ENCODE data around the gene FAM118B.
"Not testable (repeated sequence)": the region's sequence is repeated elsewhere in the genome, so short reads cannot be mapped to it uniquely, and the experiment has no call there.

The FAM118B gene

GRCh38 chr11:126305699-126306098, 94.1 kb downstream of the FAM118B start:
- no peak overlapping the region for H3K4me3 ChIP-seq (ENCODE audit: low read depth in 1 of 5, low read length in 5 of 5)
- H3K27me3 ChIP-seq (ENCODE audit: control insufficient read depth in 5 of 5, insufficient read depth in 4 of 5, low read length in 5 of 5): no peaks in the 10 kb centered on the region
- no peak overlapping the region for H3K9ac ChIP-seq (ENCODE audit: low read length in 5 of 5)
- H3K9me3 ChIP-seq (ENCODE audit: control insufficient read depth in 5 of 5, low read length in 5 of 5): no peaks in the 10 kb centered on the region
- H3K36me3 ChIP-seq (ENCODE audit: control insufficient read depth in 5 of 5, insufficient read depth in 5 of 5, low read length in 5 of 5): peaks cover 0 to 13% (median 5%) of the 10 kb centered on the region in 5 donors
- H3K27ac ChIP-seq (ENCODE audit: low read depth, low read length): no peak overlapping the region
- H3K4me1 ChIP-seq (ENCODE audit: control insufficient read depth in 5 of 5, insufficient read depth in 5 of 5, low read length in 5 of 5): peaks cover 6 to 19% (median 16%) of the 10 kb centered on the region in 5 donors

- Histone ChIP-seq H3K27me3 (ENCODE audit: control insufficient read depth in 5 of 5, insufficient read depth in 4 of 5, low read length in 5 of 5) (no peaks in the 10 kb centered on the region), H3K9ac (ENCODE audit: low read length in 5 of 5) (no peak overlapping the region), H3K27ac (ENCODE audit: low read depth, low read length) (no peak overlapping the region), H3K4me1 (ENCODE audit: control insufficient read depth in 5 of 5, insufficient read depth in 5 of 5, low read length in 5 of 5) (peaks cover 6 to 35% (median 24%) of the 10 kb centered on the region in 5 donors), H3K36me3 (ENCODE audit: control insufficient read depth in 5 of 5, insufficient read depth in 5 of 5, low read length in 5 of 5) (peaks cover 0 to 17% (median 5%) of the 10 kb centered on the region in 5 donors), H3K4me3 (ENCODE audit: low read depth in 1 of 5, low read length in 5 of 5) (no peak overlapping the region), H3K9me3 (ENCODE audit: control insufficient read depth in 5 of 5, low read length in 5 of 5) (no peaks in the 10 kb centered on the region)
Measured at GRCh38 chr11:126307706-126308105, 96.1 kb downstream of the FAM118B start.

- H3K4me1 ChIP-seq (ENCODE audit: control insufficient read depth in 5 of 5, insufficient read depth in 5 of 5, low read length in 5 of 5): peaks cover 6 to 36% (median 23%) of the 10 kb centered on the region in 5 donors
- no peak overlapping the region for H3K27ac ChIP-seq (ENCODE audit: low read depth, low read length)
- H3K9me3 ChIP-seq (ENCODE audit: control insufficient read depth in 5 of 5, low read length in 5 of 5): no peaks in the 10 kb centered on the region
- no peak overlapping the region for H3K9ac ChIP-seq (ENCODE audit: low read length in 5 of 5)
- H3K36me3 ChIP-seq (ENCODE audit: control insufficient read depth in 5 of 5, insufficient read depth in 5 of 5, low read length in 5 of 5): peaks cover 0 to 17% (median 6%) of the 10 kb centered on the region in 5 donors
- no peak overlapping the region for H3K4me3 ChIP-seq (ENCODE audit: low read depth in 1 of 5, low read length in 5 of 5)
- no peaks in the 10 kb centered on the region for H3K27me3 ChIP-seq (ENCODE audit: control insufficient read depth in 5 of 5, insufficient read depth in 4 of 5, low read length in 5 of 5)
Measured at GRCh38 chr11:126308271-126308671, 96.7 kb downstream of the FAM118B start.

- H3K9me3 ChIP-seq (ENCODE audit: control insufficient read depth in 5 of 5, low read length in 5 of 5); H3K27ac ChIP-seq (ENCODE audit: low read depth, low read length); H3K4me3 ChIP-seq (ENCODE audit: low read depth in 1 of 5, low read length in 5 of 5); H3K9ac ChIP-seq (ENCODE audit: low read length in 5 of 5); H3K27me3 ChIP-seq (ENCODE audit: control insufficient read depth in 5 of 5, insufficient read depth in 4 of 5, low read length in 5 of 5): not testable (repeated sequence)
- Histone ChIP-seq H3K36me3 (ENCODE audit: control insufficient read depth in 5 of 5, insufficient read depth in 5 of 5, low read length in 5 of 5) (peaks cover 0 to 17% (median 8%) of the 10 kb centered on the region in 5 donors), H3K4me1 (ENCODE audit: control insufficient read depth in 5 of 5, insufficient read depth in 5 of 5, low read length in 5 of 5) (peaks cover 6 to 31% (median 18%) of the 10 kb centered on the region in 5 donors)
Measured at GRCh38 chr11:126308771-126309170, 97.2 kb downstream of the FAM118B start.

GRCh38 chr11:126310200-126310991, 98.8 kb downstream of the FAM118B start:
- Histone ChIP-seq H3K4me1 (ENCODE audit: control insufficient read depth in 5 of 5, insufficient read depth in 5 of 5, low read length in 5 of 5) (peaks cover 0 to 20% (median 10%) of the 10 kb centered on the region in 5 donors), H3K27me3 (ENCODE audit: control insufficient read depth in 5 of 5, insufficient read depth in 4 of 5, low read length in 5 of 5) (no peaks in the 10 kb centered on the region), H3K4me3 (ENCODE audit: low read depth in 1 of 5, low read length in 5 of 5) (no peak overlapping the region), H3K27ac (ENCODE audit: low read depth, low read length) (no peak overlapping the region), H3K9ac (ENCODE audit: low read length in 5 of 5) (no peak overlapping the region), H3K9me3 (ENCODE audit: control insufficient read depth in 5 of 5, low read length in 5 of 5) (no peaks in the 10 kb centered on the region), H3K36me3 (ENCODE audit: control insufficient read depth in 5 of 5, insufficient read depth in 5 of 5, low read length in 5 of 5) (peaks cover 0 to 17% (median 8%) of the 10 kb centered on the region in 5 donors)

- no peaks in the 10 kb centered on the region for H3K27me3 ChIP-seq (ENCODE audit: control insufficient read depth in 5 of 5, insufficient read depth in 4 of 5, low read length in 5 of 5)
- peak overlapping the region; percentile 6 for H3K27ac ChIP-seq (ENCODE audit: low read depth, low read length)
- H3K36me3 ChIP-seq (ENCODE audit: control insufficient read depth in 5 of 5, insufficient read depth in 5 of 5, low read length in 5 of 5): peaks cover 0 to 17% (median 8%) of the 10 kb centered on the region in 5 donors
- no peaks in the 10 kb centered on the region for H3K9me3 ChIP-seq (ENCODE audit: control insufficient read depth in 5 of 5, low read length in 5 of 5)
- H3K4me3 ChIP-seq (ENCODE audit: low read depth in 1 of 5, low read length in 5 of 5): no peak overlapping the region
- no peak overlapping the region for H3K9ac ChIP-seq (ENCODE audit: low read length in 5 of 5)
- peaks cover 0 to 20% (median 10%) of the 10 kb centered on the region in 5 donors for H3K4me1 ChIP-seq (ENCODE audit: control insufficient read depth in 5 of 5, insufficient read depth in 5 of 5, low read length in 5 of 5)
Measured at GRCh38 chr11:126310992-126311310, 99.4 kb downstream of the FAM118B start.

- Histone ChIP-seq H3K36me3 (ENCODE audit: control insufficient read depth in 5 of 5, insufficient read depth in 5 of 5, low read length in 5 of 5) (peaks cover 0 to 17% (median 6%) of the 10 kb centered on the region in 5 donors), H3K27me3 (ENCODE audit: control insufficient read depth in 5 of 5, insufficient read depth in 4 of 5, low read length in 5 of 5) (no peaks in the 10 kb centered on the region), H3K4me3 (ENCODE audit: low read depth in 1 of 5, low read length in 5 of 5) (no peak overlapping the region), H3K9me3 (ENCODE audit: control insufficient read depth in 5 of 5, low read length in 5 of 5) (no peaks in the 10 kb centered on the region), H3K9ac (ENCODE audit: low read length in 5 of 5) (no peak overlapping the region), H3K27ac (ENCODE audit: low read depth, low read length) (peak overlapping the region; percentile 6), H3K4me1 (ENCODE audit: control insufficient read depth in 5 of 5, insufficient read depth in 5 of 5, low read length in 5 of 5) (peaks cover 0 to 20% (median 10%) of the 10 kb centered on the region in 5 donors)
Measured at GRCh38 chr11:126311401-126312291, 100.1 kb downstream of the FAM118B start.

All from subcutaneous abdominal adipose tissue (tissue), 5 donors.